ENCODE results near the gene NUP210.

NUP210 gene

DNA sequence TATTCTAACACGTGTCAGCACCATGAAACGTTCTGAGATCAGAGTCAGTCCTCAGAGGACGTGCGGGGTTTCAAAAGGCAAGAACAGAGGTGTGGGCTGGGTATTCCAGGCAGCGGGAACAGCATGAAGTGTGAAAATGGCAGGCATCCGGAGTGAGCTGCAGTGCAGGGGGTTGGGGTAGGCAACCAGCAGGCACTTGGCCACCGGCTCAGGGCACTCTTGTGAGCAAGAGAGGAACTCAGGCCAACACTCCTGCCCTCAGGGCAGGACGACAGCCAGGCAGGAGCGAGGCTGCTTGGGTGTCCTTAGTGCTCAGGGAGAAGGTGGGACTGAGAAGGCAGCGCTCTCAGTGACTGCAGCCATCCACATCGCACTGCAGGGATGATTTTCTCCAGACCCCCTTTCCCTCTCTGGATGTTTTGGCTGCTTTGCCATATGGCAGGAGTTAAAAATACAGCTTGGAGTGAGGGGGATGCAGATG lies 151.1 kb downstream of the NUP210 start:
- Histone ChIP-seq H3K4me3 (ENCODE audit: low read length, poor library complexity, severe bottlenecking) (no peak overlapping the region), H2AFZ (ENCODE audit: low read length) (no peak overlapping the region), H3K9me2 (replicated peaks; ENCODE audit: low read depth, low read length) (no peaks in the 10 kb centered on the region), H3K79me2 (ENCODE audit: insufficient read depth, low read length) (no peaks in the 10 kb centered on the region), H3K27me3 (ENCODE audit: insufficient read depth, low read length, poor library complexity, severe bottlenecking) (no peaks in the 10 kb centered on the region), H3K9me3 (ENCODE audit: insufficient read depth, low read depth, low read length) (no peaks in the 10 kb centered on the region), H3K4me1 (ENCODE audit: insufficient read depth, low read length, poor library complexity, severe bottlenecking) (peaks cover 3% of the 10 kb centered on the region), H3F3A (ENCODE audit: low read depth) (no peaks in the 10 kb centered on the region), H3K9ac (ENCODE audit: low read depth, low read length, poor library complexity, severe bottlenecking) (no peak overlapping the region), H4K20me1 (ENCODE audit: insufficient read depth, low read length, poor library complexity, severe bottlenecking) (no peaks in the 10 kb centered on the region), H3K36me3 (ENCODE audit: insufficient read depth, low read length) (no peaks in the 10 kb centered on the region), H3K4me2 (ENCODE audit: low read depth, low read length, poor library complexity, severe bottlenecking) (no peak overlapping the region)
- no peak for TF ChIP-seq EZH2phosphoT487 (IDR thresholded peaks at IDR 0.05; ENCODE audit: borderline replicate concordance)
- TF ChIP-seq, protein P1, sequence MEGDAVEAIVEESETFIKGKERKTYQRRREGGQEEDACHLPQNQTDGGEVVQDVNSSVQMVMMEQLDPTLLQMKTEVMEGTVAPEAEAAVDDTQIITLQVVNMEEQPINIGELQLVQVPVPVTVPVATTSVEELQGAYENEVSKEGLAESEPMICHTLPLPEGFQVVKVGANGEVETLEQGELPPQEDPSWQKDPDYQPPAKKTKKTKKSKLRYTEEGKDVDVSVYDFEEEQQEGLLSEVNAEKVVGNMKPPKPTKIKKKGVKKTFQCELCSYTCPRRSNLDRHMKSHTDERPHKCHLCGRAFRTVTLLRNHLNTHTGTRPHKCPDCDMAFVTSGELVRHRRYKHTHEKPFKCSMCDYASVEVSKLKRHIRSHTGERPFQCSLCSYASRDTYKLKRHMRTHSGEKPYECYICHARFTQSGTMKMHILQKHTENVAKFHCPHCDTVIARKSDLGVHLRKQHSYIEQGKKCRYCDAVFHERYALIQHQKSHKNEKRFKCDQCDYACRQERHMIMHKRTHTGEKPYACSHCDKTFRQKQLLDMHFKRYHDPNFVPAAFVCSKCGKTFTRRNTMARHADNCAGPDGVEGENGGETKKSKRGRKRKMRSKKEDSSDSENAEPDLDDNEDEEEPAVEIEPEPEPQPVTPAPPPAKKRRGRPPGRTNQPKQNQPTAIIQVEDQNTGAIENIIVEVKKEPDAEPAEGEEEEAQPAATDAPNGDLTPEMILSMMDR (conservative IDR thresholded peaks at IDR 0.05; ENCODE audit: low read length) = no peak

GRCh38 chr3:13268120-13268519 lies 152.0 kb downstream of the NUP210 start:
- no peaks in the 10 kb centered on the region for H3K9me3 ChIP-seq (ENCODE audit: insufficient read depth, low read depth, low read length)
- H3F3A ChIP-seq (ENCODE audit: low read depth) = no peaks in the 10 kb centered on the region
- H2AFZ ChIP-seq (ENCODE audit: low read length) = no peak overlapping the region
- H3K4me3 ChIP-seq (ENCODE audit: low read length, poor library complexity, severe bottlenecking) = no peak overlapping the region
- TF ChIP-seq, protein P1 (conservative IDR thresholded peaks at IDR 0.05; ENCODE audit: low read length) = no peak
- no peak for TF ChIP-seq EZH2phosphoT487 (IDR thresholded peaks at IDR 0.05; ENCODE audit: borderline replicate concordance)
- no peak overlapping the region for H3K4me2 ChIP-seq (ENCODE audit: low read depth, low read length, poor library complexity, severe bottlenecking)
- no peaks in the 10 kb centered on the region for H3K27me3 ChIP-seq (ENCODE audit: insufficient read depth, low read length, poor library complexity, severe bottlenecking)
- H4K20me1 ChIP-seq (ENCODE audit: insufficient read depth, low read length, poor library complexity, severe bottlenecking) = no peaks in the 10 kb centered on the region
- no peaks in the 10 kb centered on the region for H3K9me2 ChIP-seq (replicated peaks; ENCODE audit: low read depth, low read length)
- H3K36me3 ChIP-seq (ENCODE audit: insufficient read depth, low read length) = no peaks in the 10 kb centered on the region
- no peak overlapping the region for H3K9ac ChIP-seq (ENCODE audit: low read depth, low read length, poor library complexity, severe bottlenecking)
- H3K4me1 ChIP-seq (ENCODE audit: insufficient read depth, low read length, poor library complexity, severe bottlenecking) = peaks cover 3% of the 10 kb centered on the region
- H3K79me2 ChIP-seq (ENCODE audit: insufficient read depth, low read length) = no peaks in the 10 kb centered on the region

GRCh38 chr3:13266651-13267362 lies 153.3 kb downstream of the NUP210 start:
- Histone ChIP-seq H3K27me3 (ENCODE audit: insufficient read depth, low read length, poor library complexity, severe bottlenecking) (no peaks in the 10 kb centered on the region), H2AFZ (ENCODE audit: low read length) (no peak overlapping the region), H4K20me1 (ENCODE audit: insufficient read depth, low read length, poor library complexity, severe bottlenecking) (no peaks in the 10 kb centered on the region), H3K9ac (ENCODE audit: low read depth, low read length, poor library complexity, severe bottlenecking) (no peak overlapping the region), H3F3A (ENCODE audit: low read depth) (peaks cover 4% of the 10 kb centered on the region; the same call in 1 of the 2 replicates), H3K4me1 (ENCODE audit: insufficient read depth, low read length, poor library complexity, severe bottlenecking) (peaks cover 16% of the 10 kb centered on the region), H3K4me3 (ENCODE audit: low read length, poor library complexity, severe bottlenecking) (no peak overlapping the region), H3K9me3 (ENCODE audit: insufficient read depth, low read depth, low read length) (no peaks in the 10 kb centered on the region), H3K36me3 (ENCODE audit: insufficient read depth, low read length) (no peaks in the 10 kb centered on the region), H3K9me2 (replicated peaks; ENCODE audit: low read depth, low read length) (no peaks in the 10 kb centered on the region), H3K79me2 (ENCODE audit: insufficient read depth, low read length) (no peaks in the 10 kb centered on the region), H3K4me2 (ENCODE audit: low read depth, low read length, poor library complexity, severe bottlenecking) (no peak overlapping the region)
- TF ChIP-seq, protein P1 (conservative IDR thresholded peaks at IDR 0.05; ENCODE audit: low read length) = no peak
- no peak for TF ChIP-seq EZH2phosphoT487 (IDR thresholded peaks at IDR 0.05; ENCODE audit: borderline replicate concordance)
